HG03558 (cell line): Measurements from ENCODE around the gene BRF1.
"Not testable (repeated sequence)": the region's sequence is repeated elsewhere in the genome, so short reads cannot be mapped to it uniquely, and the experiment has no call there.

Source experiments
- ATAC-seq: cut with Tn5 transposase; IDR thresholded peaks from one replicate; pipeline ENCODE4 v1.9.1; 2021; ENCODE audit warnings: moderate number of reproducible peaks; ENCODE audit not compliant: unreplicated experiment; ENCODE audit errors: extremely low read depth

BRF1 gene

GRCh38 chr14:105294142-105294597 is 6.6 kb downstream of the BRF1 start:
- no peak for ATAC-seq

- no peak for ATAC-seq
These were observed 7.7 kb downstream of the BRF1 start for GRCh38 chr14:105292826-105293711.

GRCh38 chr14:105290621-105291346 is 10.0 kb downstream of the BRF1 start:
- ATAC-seq = no peak

DNA sequence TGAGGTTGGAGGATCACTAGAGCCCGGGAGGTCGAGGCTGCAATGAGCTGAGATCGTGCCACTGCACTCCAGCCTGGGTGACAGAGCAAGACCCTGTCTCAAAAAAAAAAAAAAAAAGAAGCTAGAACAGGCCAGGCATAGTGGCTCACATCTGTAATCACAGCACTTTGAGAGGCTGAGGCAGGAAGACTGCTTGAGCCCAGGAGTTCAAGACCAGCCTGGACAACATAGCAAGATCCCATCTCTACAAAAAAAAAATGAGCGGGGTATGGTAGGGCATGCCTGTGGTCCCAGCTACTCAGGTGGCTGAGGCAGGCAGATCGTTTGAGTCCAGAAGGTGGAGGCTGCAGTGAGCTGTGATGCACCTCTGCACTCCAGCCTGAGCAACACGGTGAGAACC is 11.9 kb downstream of the BRF1 start:
- not testable (repeated sequence) for ATAC-seq

DNA sequence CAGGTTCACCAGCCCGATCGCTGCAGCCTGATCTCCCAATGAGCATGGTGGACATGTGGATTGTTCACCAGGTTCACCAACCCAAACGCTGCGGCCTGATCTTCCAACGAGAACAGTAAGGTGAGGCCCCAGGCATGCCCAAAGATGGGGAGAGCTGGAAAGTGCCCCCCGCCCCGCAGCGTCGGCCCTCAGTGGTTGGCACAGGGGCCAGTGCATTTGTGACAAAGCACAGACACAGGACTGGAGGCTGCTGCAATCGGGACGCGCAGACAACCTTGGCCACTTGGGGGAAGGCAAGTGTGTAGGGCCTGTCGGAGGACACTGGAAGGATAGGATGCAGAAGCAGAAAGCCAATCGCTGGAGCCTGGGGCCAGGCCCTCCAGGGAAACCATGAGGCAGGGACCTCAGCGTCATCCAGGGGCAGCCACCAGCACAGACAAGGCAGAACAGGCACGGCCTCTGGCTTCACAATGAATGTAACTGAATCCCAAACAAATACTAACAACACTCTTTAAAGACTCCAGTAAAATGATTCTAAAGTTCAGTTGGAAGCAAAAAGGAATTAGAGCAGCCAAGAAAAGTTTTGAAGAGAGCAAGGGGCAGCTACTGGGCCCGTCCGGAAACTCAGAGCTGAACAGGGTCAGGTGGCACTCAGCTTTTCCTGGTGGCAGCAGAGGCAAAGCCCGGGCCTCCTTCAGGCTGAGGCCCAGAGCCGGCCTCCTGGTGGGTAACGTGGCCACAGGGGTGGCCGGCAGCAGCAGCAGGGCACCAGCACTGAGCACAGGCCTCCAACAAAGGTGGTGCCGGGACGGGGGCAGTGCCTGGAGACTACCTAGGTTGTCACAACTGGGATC is 13.3 kb downstream of the BRF1 start:
- no peak for ATAC-seq

DNA sequence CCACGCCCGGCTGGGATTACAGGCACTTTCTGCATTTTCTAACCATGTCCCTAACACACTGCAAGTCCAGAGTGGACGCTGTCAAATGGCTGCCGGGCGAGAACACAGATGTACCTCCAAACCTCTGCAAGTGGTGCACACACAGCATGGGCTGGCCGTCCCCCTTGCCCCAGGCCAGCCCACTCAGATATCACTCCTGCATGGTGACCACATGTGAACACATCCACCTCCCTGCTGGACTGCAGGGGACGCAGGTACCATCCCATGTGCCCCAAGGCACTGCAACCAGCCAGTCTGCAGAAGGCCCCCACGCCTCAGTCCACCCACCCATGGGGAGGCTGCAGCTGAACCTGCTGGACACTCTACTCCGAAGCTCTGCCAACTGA is 14.0 kb downstream of the BRF1 start:
- no peak for ATAC-seq

DNA sequence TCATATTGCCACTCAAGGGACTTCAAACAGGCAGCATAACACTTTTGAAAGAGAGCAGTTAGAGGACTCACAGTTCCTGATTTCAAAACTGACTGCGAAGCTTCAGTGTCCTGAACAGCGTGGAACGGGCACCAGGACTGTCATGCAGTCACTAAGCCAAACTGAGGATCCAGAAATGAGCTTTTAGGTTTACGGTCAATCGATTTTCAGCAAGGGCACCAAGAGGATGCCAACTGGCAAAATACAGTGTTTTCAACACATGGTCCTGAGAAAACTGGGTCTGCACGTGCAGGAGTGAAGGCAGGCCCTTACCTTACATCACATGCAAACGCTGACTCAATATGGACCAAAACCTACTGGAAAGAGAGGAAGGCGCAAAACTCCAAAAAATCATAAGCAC is 15.6 kb downstream of the BRF1 start:
- ATAC-seq = no peak

GRCh38 chr14:105283899-105284298 is 16.9 kb downstream of the BRF1 start:
- no peak for ATAC-seq

DNA sequence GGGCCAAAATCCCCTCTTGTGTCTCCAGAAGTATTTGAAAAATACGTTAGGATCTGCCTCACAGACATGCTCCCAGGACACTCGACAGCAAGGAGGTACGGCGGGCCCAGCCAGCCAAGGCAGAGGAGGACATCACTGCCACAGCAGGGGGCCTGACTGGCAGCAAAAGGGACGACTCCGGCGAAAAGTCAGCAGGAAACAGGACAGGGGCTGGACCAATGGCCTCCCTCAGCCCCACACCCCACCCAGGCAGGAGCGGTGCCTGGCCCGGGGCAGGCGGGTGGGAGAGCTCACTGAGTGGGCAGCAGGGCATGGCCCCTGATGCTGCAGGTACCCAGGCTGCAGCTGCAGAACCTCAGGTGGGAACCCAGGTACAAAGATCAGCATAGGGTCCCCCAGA is 17.8 kb downstream of the BRF1 start:
- no peak for ATAC-seq

GRCh38 chr14:105282098-105282725 is 18.6 kb downstream of the BRF1 start:
- ATAC-seq = no peak

DNA sequence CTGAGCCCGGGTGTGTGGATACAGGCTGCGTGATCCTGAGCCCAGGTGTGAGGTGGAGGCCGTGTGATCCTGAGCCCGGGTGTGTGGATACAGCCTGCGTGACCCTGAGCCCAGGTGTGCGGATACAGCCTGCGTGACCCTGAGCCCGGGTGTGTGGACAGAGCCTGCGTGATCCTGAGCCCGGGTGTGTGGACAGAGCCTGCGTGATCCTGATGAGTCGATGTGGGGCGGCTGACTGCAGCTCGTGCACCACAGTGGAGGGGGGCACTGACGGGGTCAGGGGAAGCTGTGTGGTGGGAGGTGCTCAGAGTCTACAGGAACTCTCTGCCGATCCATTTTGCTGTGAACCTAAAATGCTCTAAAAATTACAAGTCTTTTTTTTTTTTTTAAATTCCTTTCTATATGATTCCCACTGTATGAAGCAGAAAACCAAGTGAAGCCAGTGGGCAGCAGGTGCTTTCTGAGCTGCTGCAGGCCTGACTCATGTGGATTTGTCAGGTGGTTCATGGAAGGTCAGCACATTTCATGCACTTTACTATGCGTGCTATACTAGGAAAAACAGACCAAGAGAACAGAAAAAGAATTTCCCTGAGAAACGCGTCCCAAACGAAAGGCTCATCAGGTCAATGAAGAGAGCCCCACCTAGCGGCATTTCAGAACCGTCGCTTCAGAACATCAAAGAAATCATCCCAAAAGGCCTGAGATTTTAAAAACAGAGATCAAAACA is 19.3 kb downstream of the BRF1 start:
- ATAC-seq = no peak

DNA sequence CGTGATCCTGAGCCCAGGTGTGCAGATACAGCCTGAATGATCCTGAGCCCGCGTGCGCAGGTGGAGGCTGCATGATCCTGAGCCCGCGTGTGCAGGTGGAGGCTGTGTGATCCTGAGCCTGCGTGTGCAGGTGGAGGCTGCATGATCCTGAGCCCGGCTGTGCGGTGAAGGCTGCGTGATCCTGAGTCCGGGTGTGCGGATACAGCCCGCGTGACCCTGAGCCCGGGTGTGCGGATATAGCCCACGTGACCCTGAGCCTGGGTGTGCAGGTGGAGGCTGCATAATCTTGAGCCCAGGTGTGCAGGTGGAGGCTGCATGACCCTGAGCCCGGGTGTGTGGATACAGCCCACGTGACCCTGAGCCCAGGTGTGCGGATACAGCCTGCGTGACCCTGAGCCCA is 20.3 kb downstream of the BRF1 start:
- ATAC-seq = no peak

- no peak for ATAC-seq
These were observed 21.0 kb downstream of the BRF1 start for GRCh38 chr14:105279642-105280361.

DNA sequence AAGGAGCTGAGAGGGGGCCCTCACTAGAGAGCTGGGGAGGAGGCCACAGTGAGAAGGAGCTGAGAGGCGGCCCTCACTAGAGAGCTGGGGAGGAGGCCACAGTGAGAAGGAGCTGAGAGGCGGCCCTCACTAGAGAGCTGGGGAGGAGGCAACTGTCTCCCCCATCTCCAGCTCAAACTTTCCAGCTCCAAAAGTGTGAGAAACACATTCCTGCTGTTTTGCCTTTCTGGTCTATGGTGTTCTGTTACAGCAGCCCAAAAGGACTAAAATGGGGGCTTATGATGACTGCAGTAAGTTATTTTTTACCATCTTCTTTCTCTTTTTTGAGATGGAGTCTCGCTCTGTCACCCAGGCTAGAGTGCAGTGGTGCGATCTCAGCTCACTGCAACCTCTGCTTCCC is 23.4 kb downstream of the BRF1 start:
- ATAC-seq = not testable (repeated sequence)

DNA sequence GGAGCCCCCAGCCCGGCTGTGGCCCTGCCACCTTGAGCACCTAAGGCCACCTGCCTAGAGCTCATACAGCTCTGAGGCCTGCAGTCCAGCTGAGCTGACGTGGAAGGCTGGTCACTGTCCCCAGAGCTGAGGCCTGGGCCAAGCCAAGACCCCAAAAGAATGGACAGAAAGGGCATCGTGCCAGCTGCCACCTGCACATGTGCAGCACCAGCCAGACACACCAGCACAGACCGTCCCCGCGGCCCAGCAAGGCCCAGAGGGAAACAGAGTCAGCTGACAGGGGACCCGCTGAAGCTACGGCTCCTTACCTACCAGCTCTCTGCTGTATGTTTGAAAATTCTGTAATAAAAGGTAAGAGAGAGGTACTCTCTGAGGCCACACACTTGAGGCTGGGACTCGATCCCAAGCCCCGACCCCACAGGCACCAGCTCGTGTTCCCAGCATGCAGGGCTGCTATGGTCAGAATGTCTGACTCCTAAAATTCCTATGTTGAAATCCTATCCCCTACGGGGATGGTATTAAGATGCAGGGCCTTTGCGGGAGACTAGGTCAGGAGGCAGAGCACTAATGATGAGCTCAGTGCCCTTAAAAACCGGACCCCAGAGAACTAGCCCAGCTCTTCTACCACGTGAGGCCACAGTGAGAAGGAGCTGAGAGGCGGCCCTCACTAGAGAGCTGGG is 25.4 kb downstream of the BRF1 start:
- ATAC-seq = no peak

DNA sequence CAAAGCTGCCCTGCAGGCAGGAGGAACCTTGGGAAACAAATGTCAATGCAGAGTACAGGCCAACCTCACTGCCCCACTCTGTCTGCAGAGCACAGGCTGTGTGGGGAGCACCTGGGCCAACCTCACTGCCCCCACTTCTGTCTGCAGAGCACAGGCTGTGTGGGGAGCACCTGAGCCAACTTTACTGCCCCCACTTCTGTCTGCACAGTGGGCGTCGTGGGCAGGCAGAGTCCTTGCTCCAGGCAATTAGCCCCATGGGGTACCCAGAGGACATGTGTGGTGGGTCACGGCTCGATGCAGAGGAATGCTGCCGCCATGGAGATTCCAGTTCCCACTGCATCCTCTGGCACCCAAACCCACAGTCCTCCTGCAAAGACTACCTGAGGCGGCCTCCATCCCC is 26.2 kb downstream of the BRF1 start:
- no peak for ATAC-seq

- ATAC-seq = no peak
These were observed 27.7 kb downstream of the BRF1 start for GRCh38 chr14:105273062-105273461.

GRCh38 chr14:105272623-105273022 is 28.2 kb downstream of the BRF1 start:
- ATAC-seq = no peak
